Measurements from ENCODE around the gene SEMA3B. TPM values are rescaled to one million over a fixed set of nuclear protein-coding genes. Genes with fewer than 3 reads are reported as not detected.
A peak's percentile ranks its signal among the peaks of the same experiment; 100 is the strongest.

The SEMA3B gene
- total and polyA plus RNA-seq, 9 of the 15 experiments (the other 6 are each of a cell fraction or from before 2014, with no cell fraction given): 0.03 to 1.8 (median 0.55) TPM; not detected in 1

DNA sequence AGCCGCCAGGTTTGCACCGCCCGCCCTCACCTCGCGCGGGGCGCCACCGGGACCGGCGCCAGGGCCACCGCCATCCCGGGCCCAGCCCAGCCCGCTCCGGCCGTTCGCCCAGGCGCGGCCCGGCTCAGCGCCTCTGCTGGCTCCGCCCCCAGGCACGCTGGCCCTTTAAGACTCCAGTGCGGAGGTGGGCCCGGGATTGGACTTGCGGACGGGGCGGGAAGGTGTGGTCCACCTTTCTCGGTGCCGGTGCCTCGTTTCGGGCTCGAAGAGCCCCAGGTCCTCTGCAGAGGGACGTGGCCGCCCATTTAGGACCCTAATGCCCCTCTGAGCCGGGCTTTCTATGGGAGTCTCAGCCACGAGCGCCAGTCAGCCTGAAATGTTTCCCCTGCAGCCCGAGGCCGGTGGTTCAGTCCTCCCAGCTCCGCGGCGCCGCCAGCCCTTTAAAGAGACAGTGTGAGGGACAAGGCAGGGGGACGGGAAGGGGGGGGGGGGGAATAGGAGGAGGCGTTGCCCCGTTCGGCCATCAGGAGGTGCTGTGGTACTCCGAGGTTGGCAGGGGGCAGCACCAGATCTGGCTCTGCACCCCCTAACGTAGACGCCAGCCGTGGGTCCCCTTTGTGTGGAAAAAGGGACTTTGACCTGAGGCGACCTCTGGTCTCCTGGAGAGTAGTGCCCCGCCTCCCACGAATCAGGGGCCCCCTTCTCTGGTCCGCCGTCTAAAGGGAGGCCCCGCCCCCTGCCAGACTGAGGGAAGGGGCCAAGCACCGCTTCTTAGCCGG lies 52.6 kb downstream of the SEMA3B start (continued):
- TF ChIP-seq, protein P1, sequence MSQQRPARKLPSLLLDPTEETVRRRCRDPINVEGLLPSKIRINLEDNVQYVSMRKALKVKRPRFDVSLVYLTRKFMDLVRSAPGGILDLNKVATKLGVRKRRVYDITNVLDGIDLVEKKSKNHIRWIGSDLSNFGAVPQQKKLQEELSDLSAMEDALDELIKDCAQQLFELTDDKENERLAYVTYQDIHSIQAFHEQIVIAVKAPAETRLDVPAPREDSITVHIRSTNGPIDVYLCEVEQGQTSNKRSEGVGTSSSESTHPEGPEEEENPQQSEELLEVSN (IDR thresholded peaks at IDR 0.05; ENCODE audit: borderline replicate concordance in 1 of 2, extremely low read depth in 1 of 2, insufficient read depth in 1 of 2, insufficient read length in 1 of 2, low read depth in 1 of 2, low read length in 1 of 2, poor library complexity in 1 of 2, severe bottlenecking in 1 of 2): no peak
- TF ChIP-seq, protein P2, sequence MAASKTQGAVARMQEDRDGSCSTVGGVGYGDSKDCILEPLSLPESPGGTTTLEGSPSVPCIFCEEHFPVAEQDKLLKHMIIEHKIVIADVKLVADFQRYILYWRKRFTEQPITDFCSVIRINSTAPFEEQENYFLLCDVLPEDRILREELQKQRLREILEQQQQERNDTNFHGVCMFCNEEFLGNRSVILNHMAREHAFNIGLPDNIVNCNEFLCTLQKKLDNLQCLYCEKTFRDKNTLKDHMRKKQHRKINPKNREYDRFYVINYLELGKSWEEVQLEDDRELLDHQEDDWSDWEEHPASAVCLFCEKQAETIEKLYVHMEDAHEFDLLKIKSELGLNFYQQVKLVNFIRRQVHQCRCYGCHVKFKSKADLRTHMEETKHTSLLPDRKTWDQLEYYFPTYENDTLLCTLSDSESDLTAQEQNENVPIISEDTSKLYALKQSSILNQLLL (CRISPR knock-in tag; IDR thresholded peaks at IDR 0.05; ENCODE audit: borderline replicate concordance): no peak
- TF ChIP-seq, protein P3, sequence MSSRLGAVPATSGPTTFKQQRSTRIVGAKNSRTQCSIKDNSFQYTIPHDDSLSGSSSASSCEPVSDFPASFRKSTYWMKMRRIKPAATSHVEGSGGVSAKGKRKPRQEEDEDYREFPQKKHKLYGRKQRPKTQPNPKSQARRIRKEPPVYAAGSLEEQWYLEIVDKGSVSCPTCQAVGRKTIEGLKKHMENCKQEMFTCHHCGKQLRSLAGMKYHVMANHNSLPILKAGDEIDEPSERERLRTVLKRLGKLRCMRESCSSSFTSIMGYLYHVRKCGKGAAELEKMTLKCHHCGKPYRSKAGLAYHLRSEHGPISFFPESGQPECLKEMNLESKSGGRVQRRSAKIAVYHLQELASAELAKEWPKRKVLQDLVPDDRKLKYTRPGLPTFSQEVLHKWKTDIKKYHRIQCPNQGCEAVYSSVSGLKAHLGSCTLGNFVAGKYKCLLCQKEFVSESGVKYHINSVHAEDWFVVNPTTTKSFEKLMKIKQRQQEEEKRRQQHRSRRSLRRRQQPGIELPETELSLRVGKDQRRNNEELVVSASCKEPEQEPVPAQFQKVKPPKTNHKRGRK (tag; IDR thresholded peaks at IDR 0.05): no peak
- TF ChIP-seq POLR3A (IDR thresholded peaks at IDR 0.05; ENCODE audit: borderline replicate concordance, extremely low read depth, insufficient read depth, insufficient read length): no peak
- TF ChIP-seq SIN3B (IDR thresholded peaks at IDR 0.05; ENCODE audit: low read depth): 0 out of 2 replicates have a peak, but pooled peaks have one; percentile 36
- TF ChIP-seq, protein P4, sequence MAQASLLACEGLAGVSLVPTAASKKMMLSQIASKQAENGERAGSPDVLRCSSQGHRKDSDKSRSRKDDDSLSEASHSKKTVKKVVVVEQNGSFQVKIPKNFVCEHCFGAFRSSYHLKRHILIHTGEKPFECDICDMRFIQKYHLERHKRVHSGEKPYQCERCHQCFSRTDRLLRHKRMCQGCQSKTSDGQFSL (CRISPR knock-in tag; IDR thresholded peaks at IDR 0.05): peak; percentile 91
- TF ChIP-seq, protein P4 (tag; IDR thresholded peaks at IDR 0.05): peak in 1 of 2 experiments; percentile 92; a peak in 2 of 4 replicates
- TF ChIP-seq BCL6 (CRISPR knock-in tag; IDR thresholded peaks at IDR 0.05): no peak
- TF ChIP-seq, protein P5, sequence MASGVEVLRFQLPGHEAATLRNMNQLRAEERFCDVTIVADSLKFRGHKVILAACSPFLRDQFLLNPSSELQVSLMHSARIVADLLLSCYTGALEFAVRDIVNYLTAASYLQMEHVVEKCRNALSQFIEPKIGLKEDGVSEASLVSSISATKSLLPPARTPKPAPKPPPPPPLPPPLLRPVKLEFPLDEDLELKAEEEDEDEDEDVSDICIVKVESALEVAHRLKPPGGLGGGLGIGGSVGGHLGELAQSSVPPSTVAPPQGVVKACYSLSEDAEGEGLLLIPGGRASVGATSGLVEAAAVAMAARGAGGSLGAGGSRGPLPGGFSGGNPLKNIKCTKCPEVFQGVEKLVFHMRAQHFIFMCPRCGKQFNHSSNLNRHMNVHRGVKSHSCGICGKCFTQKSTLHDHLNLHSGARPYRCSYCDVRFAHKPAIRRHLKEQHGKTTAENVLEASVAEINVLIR (CRISPR knock-in tag; IDR thresholded peaks at IDR 0.05): no peak
- no peak for TF ChIP-seq CCAR2 (IDR thresholded peaks at IDR 0.05; ENCODE audit: low read depth, low read length)
- 0 out of 2 replicates have a peak, but pooled peaks have one; percentile 16 for TF ChIP-seq FOSL1 (tag; conservative IDR thresholded peaks at IDR 0.05)
- no peak for TF ChIP-seq CBFB (CRISPR knock-in tag; IDR thresholded peaks at IDR 0.05)
- TF ChIP-seq, protein P6, sequence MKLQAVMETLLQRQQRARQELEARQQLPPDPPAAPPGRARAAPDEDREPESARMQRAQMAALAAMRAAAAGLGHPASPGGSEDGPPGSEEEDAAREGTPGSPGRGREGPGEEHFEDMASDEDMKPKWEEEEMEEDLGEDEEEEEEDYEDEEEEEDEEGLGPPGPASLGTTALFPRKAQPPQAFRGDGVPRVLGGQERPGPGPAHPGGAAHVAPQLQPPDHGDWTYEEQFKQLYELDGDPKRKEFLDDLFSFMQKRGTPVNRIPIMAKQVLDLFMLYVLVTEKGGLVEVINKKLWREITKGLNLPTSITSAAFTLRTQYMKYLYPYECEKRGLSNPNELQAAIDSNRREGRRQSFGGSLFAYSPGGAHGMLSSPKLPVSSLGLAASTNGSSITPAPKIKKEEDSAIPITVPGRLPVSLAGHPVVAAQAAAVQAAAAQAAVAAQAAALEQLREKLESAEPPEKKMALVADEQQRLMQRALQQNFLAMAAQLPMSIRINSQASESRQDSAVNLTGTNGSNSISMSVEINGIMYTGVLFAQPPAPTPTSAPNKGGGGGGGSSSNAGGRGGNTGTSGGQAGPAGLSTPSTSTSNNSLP (IDR thresholded peaks at IDR 0.05; ENCODE audit: borderline replicate concordance, low read depth, low read length): no peak
- no peak for TF ChIP-seq JUN (IDR thresholded peaks at IDR 0.05; ENCODE audit: borderline replicate concordance, low read depth, low read length)
- no peak for TF ChIP-seq JUN (CRISPR knock-in tag; IDR thresholded peaks at IDR 0.05; ENCODE audit: borderline replicate concordance)
